Aorta (tissue), 5 donors: ENCODE measurements around the gene TAL1. TPM values are rescaled to one million over a fixed set of nuclear protein-coding genes. Genes with fewer than 3 reads are reported as not detected.
A peak's percentile ranks its signal among the peaks of the same experiment; 100 is the strongest.

Source experiments
- ATAC-seq: fragments of 200-7000 bp; cut with Tn5 transposase; one replicate; pipeline ENCODE4 v1.9.1; 2022; ENCODE audit warnings: moderate library complexity; ENCODE audit not compliant: low FRiP score
- DNase-seq, 2 donors: peaks; one replicate each; pipeline ENCODE4 v3.0.0-alpha.2; 2020
- H3K27ac ChIP-seq, 2 donors: one replicate each; pipeline ENCODE4 v1.5.1; 2013; ENCODE audit warnings: low read length in 2 of 2, mild to moderate bottlenecking in 2 of 2, moderate library complexity in 2 of 2, control low read depth in 1 of 2, inconsistent platforms in 1 of 2, low read depth in 1 of 2
- H3K27me3 ChIP-seq, 2 donors: one replicate each; pipeline ENCODE4 v1.6.1; 2013; ENCODE audit warnings: control low read depth in 1 of 2, low read length in 1 of 2, mild to moderate bottlenecking in 1 of 2, moderate library complexity in 1 of 2; ENCODE audit not compliant: insufficient read depth in 2 of 2, control insufficient read depth in 1 of 2
- H3K36me3 ChIP-seq, 2 donors: one replicate each; pipeline ENCODE4 v1.6.1; 2013; ENCODE audit warnings: control low read depth in 1 of 2, low read length in 1 of 2, mild to moderate bottlenecking in 1 of 2; ENCODE audit not compliant: insufficient read depth in 2 of 2, control insufficient read depth in 1 of 2
- H3K4me1 ChIP-seq, 2 donors: one replicate each; pipeline ENCODE4 v1.6.1; 2013; ENCODE audit warnings: low read length in 2 of 2, control low read depth in 1 of 2, mild to moderate bottlenecking in 1 of 2, moderate library complexity in 1 of 2; ENCODE audit not compliant: insufficient read depth in 2 of 2, control insufficient read depth in 1 of 2
- H3K4me3 ChIP-seq, 2 donors: one replicate each; pipeline ENCODE4 v1.5.1; 2013; ENCODE audit warnings: low read length in 2 of 2, control low read depth in 1 of 2, mild to moderate bottlenecking in 1 of 2
- H3K9me3 ChIP-seq: one replicate; pipeline ENCODE4 v1.6.1; 2013; ENCODE audit warnings: mild to moderate bottlenecking, low read length; ENCODE audit not compliant: control insufficient read depth
- WGBS, 2 donors: extraction: QIAGEN DNeasy Blood & Tissue Kit; methylation state at CpG; one replicate each; pipeline ENCODE4 v1.1.7; 2013; 5-methylcytosine and 5-hydroxymethylcytosine counted together
- intact Hi-C, 2 donors: fragments of 100-400 bp; cut with DNase I; formaldehyde crosslinking; loops; one replicate each; pipeline versions ENCODE4 v1.14.2 to v1.15.0; 2022
- polyA plus RNA-seq, 2 donors: library from polyadenylated mRNA; stranded (reverse); fragments of 200-250 nt; gene quantifications; one replicate each; pipeline ENCODE4 v1.2.3, GENCODE V29; 2013
- total RNA-seq, 2 donors: library from RNA; stranded (reverse); fragmentation: NEBNext Ultra II Directional; extraction: Animal tissue kit (Norgen Biotek cat#: 25700); gene quantifications; one replicate each; pipeline ENCODE4 v1.2.1, GENCODE V29; 2021
- donor health status: healthy with polysubstance abuse.
- donor health status: Bipolar disorder and iron deficiency.
- donor health status: DM: no; HTN: no; CAD: no.
- donor health status: DM: no; HTN: no; CAD: no.
- donor health status: DM: yes; HTN: yes; CAD: no.

Gene TAL1
- total and polyA plus RNA-seq, 4 donors = 0.63 to 12.3 (median 3.4) TPM

DNA sequence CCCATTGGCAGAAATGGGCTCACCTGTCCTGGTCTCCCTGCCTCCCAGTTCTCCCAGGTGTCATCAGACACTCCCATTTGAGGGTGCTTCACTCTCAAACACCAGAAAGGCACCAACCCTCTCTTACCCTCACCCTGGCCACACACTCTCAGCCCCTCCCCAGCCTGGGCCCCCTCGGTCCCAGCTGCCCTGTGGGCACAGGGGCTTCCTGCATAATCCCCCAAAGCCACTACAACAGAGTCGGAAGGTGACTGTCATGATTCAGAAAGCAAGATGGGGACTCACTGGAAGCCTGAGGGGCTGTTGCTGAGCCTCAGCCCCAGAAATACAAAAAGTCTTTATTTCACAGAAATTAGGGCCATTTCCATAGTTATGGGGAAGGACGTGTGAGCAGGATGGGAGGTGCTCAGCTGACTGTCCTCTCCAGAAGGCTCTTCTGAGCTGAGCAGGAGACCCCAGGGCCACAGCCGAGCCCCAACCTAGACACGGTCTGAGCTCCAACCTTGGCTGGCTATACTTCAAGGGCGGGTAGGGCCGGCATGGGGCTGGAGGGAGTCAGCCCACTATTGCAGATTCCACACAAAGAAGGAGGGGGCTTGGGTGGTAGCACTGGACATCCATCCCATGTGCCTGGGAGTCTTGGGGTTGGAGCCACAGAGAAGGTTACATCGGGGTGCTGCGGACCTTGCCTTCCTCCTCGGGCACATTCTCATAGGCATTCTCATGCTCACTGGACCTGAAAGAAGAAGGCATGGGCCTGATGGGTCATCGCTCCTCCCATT lies 48.5 kb downstream of the TAL1 start:
- H3K4me3 ChIP-seq = no peak overlapping the region
- no peaks in the 10 kb centered on the region for H3K4me1 ChIP-seq
- H3K27ac ChIP-seq = no peak overlapping the region
- intact Hi-C loops = loop anchor here in 1 of 2 donors (5.0 to 10.0 kb wide), 2 partner anchors 79 to 521 kb away; no protein-coding TSS in a partner anchor
- ATAC-seq (no peak), DNase-seq (peak in 1 of 2 donors; percentile 56)
- no peaks in the 10 kb centered on the region for H3K27me3 ChIP-seq
- 80 to 84% methylated on average over 11 of the region's 11 CpGs for WGBS, 2 donors
- H3K9me3 ChIP-seq = no peaks in the 10 kb centered on the region
- no peaks in the 10 kb centered on the region for H3K36me3 ChIP-seq

DNA sequence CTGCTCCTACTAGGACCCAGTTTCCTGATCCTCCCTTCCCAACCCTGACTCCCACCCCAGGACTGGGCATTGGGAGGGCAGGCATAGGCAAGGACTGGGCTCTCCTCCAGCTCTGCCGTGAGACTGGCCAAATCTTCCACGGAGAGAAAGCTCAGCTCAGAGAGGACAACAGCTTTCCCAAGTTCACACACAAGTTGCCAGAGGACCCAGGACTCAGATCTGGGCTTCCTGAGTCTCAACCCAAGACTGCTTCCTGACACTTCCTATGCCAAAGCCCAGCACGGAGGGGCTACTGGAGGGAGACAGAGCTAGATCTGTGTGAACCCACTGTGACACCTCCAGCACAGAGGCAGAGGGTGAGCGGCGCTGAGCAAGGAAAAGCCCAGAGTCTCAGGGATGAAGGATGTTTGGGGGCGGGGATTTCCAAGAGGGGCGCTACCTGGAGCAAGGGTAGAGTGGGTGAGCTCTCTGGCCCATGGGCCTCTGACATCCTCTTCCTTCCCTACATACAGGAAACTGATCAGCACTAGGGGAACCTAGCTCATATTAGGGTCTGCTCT lies 49.3 kb downstream of the TAL1 start:
- DNase-seq (peak in 1 of 2 donors; percentile 55), ATAC-seq (no peak)
- H3K27ac ChIP-seq = no peak overlapping the region
- WGBS, 2 donors = 51 to 52% methylated on average over 7 of the region's 7 CpGs
- intact Hi-C loops = loop anchor here in 1 of 2 donors (5.0 to 10.0 kb wide), 2 partner anchors 80 to 522 kb away; no protein-coding TSS in a partner anchor
- H3K36me3 ChIP-seq = no peaks in the 10 kb centered on the region
- H3K9me3 ChIP-seq = no peaks in the 10 kb centered on the region
- H3K4me1 ChIP-seq = no peaks in the 10 kb centered on the region
- no peak overlapping the region for H3K4me3 ChIP-seq
- no peaks in the 10 kb centered on the region for H3K27me3 ChIP-seq

DNA sequence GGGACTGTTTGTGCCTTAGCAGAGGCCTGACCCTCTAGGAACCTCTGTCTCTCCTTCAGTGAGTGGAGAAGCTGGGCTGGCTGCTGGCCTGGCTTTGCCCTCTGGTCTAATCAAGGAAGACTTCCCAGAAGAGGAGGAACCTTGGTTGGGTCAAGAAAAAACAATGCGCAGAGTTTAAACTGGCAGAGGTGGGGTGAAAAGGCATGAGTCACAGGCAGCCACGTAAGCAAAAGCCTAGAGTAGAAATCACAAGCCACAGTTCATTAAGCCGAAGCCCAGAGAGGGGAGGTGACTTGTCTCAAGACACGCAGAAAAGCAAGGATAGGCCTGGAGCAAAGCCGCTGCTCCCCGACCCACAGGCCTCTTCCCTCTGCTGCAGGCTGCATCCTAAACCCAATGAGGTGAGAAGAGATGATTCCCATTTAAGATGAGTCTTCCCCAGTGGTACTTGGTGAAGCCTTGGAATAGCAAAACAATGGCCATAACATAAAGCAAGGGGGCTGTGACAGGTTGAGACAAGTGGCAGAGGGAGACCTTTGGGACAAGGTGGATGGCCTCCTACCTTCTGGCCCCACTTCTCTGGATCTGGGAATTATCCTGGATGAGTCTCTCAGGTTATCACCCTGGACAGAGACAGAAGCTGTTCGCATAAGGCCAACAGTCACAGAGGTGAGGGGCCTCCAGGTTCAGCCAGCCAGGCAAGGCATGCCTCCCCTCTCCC lies 49.9 kb downstream of the TAL1 start:
- 70 to 84% methylated on average over 7 of the region's 7 CpGs for WGBS, 2 donors
- Histone ChIP-seq H3K4me1 (no peaks in the 10 kb centered on the region), H3K27me3 (no peaks in the 10 kb centered on the region), H3K4me3 (no peak overlapping the region), H3K9me3 (no peaks in the 10 kb centered on the region), H3K36me3 (no peaks in the 10 kb centered on the region), H3K27ac (no peak overlapping the region)
- no peak for ATAC-seq
- intact Hi-C loops = loop anchor here in 1 of 2 donors (5.0 to 10.0 kb wide), 2 partner anchors 80 to 523 kb away; no protein-coding TSS in a partner anchor
- DNase-seq = peak in 1 of 2 donors; percentile 24

DNA sequence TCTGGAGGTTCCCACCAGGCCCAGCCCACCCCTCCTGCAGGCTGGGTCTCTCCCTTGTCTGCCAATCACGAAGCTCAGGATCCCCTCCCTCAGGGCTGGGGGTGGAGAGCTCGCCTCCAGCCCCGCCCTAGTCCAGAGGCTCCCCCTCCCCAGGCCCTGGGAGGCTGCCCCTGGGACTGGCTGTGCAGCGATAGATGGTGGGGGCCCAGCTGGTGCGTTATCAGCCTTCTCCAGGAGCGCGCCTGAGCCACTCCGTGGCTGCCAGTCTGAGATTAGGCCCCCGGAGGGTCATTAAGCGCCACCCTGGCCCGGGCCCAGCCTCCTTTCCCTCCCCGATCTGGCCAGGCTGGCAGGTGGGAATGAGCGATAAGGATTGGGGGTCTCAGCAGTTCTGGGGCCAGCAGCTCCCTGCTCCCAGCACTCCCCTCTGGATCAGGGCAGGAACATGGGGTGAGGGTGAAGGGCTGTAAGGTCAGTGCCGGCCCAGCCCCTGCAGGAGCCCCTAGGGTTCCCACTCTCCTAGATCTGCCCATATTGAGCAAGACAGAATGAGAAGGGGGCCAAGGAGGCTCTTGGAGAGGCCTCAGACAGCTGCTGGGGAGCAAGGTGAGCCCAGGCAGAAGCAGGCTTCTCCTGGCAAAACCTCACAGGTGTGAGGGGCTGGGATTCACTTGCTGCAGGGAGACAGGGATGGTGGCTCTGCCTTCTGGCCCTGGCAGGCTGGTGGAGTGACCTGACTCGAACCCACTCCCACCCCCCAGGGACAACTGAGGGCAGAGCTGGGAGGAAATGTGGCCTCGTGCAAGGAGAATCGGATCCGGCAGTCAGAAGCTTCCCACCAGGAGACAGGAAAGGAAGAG lies 50.7 kb downstream of the TAL1 start:
- DNase-seq = peak in 1 of 2 donors; percentile 56
- WGBS, 2 donors = 63 to 65% methylated on average over 18 of the region's 18 CpGs
- no peaks in the 10 kb centered on the region for H3K27me3 ChIP-seq
- H3K4me3 ChIP-seq = no peak overlapping the region
- intact Hi-C loops = loop anchor here in 1 of 2 donors (5.0 to 10.0 kb wide), 2 partner anchors 81 to 523 kb away; no protein-coding TSS in a partner anchor
- H3K27ac ChIP-seq = no peak overlapping the region
- H3K36me3 ChIP-seq = no peaks in the 10 kb centered on the region
- H3K9me3 ChIP-seq = no peaks in the 10 kb centered on the region
- no peaks in the 10 kb centered on the region for H3K4me1 ChIP-seq
- ATAC-seq = no peak

DNA sequence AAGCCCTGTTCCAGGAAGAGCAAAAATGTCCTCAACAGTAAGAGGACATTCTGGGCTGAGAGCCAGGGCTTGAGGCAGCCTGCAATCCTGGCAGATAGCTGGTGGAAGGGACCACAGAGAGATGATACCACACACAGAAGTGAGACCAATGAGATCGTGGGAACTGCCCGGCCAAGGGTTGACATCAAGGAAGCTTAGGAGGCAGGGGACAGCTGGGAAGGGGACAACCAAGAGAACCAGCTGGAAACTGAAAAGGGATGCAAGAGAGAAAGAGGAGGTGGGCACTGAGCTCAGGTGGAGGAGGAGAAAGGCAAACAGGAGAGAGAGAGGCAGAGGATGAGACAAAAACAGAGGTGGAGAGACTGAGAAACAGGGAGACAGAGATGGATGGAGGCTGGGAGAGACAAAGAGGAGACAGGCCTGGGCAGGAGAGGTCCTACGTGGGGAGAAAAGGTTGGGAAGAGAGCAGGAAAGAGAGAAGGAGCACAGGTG lies 51.4 kb downstream of the TAL1 start:
- intact Hi-C loops = loop anchor here in 1 of 2 donors (5.0 to 10.0 kb wide), 2 partner anchors 82 to 524 kb away; no protein-coding TSS in a partner anchor
- Histone ChIP-seq H3K4me3 (no peak overlapping the region), H3K27ac (no peak overlapping the region), H3K36me3 (no peaks in the 10 kb centered on the region), H3K4me1 (no peaks in the 10 kb centered on the region), H3K27me3 (no peaks in the 10 kb centered on the region), H3K9me3 (no peaks in the 10 kb centered on the region)
- 70 to 75% methylated on average over 3 of the region's 3 CpGs for WGBS, 2 donors
- DNase-seq (peak in 1 of 2 donors; percentile 55), ATAC-seq (no peak)

DNA sequence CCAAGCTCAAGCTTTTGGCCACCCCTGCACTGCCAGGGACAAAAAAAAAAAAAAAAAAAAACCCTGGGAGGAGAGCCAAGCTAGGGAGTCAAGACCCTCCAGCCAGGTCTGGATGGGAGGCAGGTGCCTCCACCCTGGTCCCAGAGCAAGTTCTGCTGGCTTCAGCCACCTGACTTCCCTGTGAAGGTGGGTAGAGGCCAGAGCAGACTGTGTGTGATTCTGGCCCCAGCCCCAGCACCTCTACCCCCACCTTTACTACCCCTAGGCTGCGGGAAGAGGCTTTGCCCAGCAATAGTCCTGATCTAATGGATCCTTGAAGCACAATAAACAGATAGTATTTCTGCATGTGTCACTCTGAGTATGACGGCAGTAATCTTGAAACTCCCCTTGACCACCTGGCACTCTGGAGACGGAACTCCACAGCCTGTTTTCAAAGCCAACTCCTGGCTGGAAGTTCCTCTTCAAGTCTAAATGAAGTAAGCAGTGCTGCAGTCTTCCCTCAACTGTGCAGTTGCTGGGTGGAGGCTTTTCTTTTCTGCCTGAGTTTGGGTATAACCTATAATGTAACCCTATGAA lies 51.9 kb downstream of the TAL1 start:
- DNase-seq (no peak), ATAC-seq (no peak)
- Histone ChIP-seq H3K4me3 (no peak overlapping the region), H3K27ac (no peak overlapping the region), H3K36me3 (no peaks in the 10 kb centered on the region), H3K9me3 (no peaks in the 10 kb centered on the region), H3K27me3 (no peaks in the 10 kb centered on the region), H3K4me1 (no peaks in the 10 kb centered on the region)
- 50 to 54% methylated on average over 3 of the region's 3 CpGs for WGBS, 2 donors
- intact Hi-C loops = loop anchor here (5.0 to 10.0 kb wide), 3 partner anchors 82 to 532 kb away; no protein-coding TSS in a partner anchor

DNA sequence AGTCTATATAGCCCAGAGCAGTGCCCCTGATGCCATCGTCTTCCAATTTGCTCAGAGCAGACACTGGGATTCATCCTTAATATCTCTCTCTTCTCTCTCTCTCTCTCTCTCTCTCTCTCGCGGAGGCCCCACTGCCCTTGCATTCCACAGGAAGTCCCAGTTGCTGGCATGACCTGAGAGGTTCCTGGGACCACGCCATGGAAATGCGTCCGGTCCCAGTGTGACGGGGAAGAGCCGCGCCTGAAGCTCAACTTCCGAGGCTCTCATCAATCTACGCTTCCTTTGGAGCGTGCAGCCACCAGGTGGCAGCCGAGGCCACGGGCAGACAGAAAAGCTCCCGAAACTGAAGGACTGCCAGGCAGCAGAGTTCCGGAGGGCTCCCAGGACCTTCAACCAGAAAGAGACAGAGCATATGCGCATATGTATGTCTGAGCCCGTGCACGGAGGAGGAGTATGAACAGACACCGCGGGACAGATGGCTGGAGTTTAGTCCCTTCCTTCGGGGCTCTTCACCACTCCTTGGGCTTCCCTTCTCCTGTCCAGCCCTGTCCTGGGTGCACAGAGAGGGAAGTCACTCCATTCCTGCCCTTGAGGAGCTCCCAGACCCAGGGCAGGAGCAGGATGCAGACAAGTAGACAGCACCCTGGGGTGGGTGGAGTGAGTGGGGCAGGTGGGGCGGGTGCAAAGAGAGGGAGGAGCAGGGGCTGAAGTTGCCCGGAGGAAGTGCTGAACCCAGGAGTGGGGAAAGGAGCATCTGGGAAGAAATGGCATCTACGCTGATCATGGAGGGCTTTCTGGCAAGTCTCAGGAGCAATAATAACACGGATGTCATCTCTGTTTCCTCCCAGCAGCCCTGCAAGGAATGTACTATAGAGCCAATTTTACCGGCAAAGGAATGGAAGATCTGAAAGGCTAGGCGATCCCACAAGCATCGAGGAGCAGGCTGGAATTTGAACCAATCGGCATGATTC lies 52.7 kb downstream of the TAL1 start:
- intact Hi-C loops = loop anchor here in 1 of 2 donors (5.0 kb wide), 1 partner anchor 533 kb away; no protein-coding TSS in a partner anchor
- Histone ChIP-seq H3K9me3 (no peaks in the 10 kb centered on the region), H3K27me3 (no peaks in the 10 kb centered on the region), H3K4me1 (no peaks in the 10 kb centered on the region), H3K36me3 (no peaks in the 10 kb centered on the region), H3K4me3 (peak overlapping the region in 1 of 2 donors; percentile 17), H3K27ac (no peak overlapping the region)
- DNase-seq (peak; percentile 95 to 97), ATAC-seq (peak; percentile 87)
- WGBS, 2 donors = 2% methylated on average over 28 to 30 of the region's 30 CpGs
